H7 (cell line): ENCODE results near the gene DUSP12. TPM values are rescaled to one million over a fixed set of nuclear protein-coding genes. Genes with fewer than 3 reads are reported as not detected.

ENCODE experiments used
- DNase-seq: peaks from one replicate; pipeline ENCODE4 v3.0.0; 2012
- H3K27me3 ChIP-seq: 2 replicates; pipeline ENCODE4 v1.6.0; 2011; ENCODE audit warnings: mild to moderate bottlenecking, low read length; ENCODE audit not compliant: control insufficient read depth, insufficient read depth
- H3K36me3 ChIP-seq: replicated peaks from 2 replicates; pipeline ENCODE4 v1.5.1; 2011; ENCODE audit warnings: low read length; ENCODE audit not compliant: control insufficient read depth, insufficient read depth
- H3K4me3 ChIP-seq: 2 replicates; pipeline ENCODE4 v1.5.1; 2011; ENCODE audit warnings: low read depth, mild to moderate bottlenecking, control low read depth, low read length, moderate library complexity; ENCODE audit not compliant: insufficient read depth
- total RNA-seq: library from RNA; depleted of rRNA; stranded (reverse); fragments of >200 nt; shearing (Covaris generic); gene quantifications from 2 replicates; pipeline ENCODE4 v1.2.3, GENCODE V29; 2014; rRNA removed

DUSP12 gene
- total RNA-seq, 1 experiment from 2014 or later, result 38.1 TPM

- no peaks in the 10 kb centered on the region for H3K27me3 ChIP-seq
- DNase-seq, result no peak
- no peak overlapping the region for H3K4me3 ChIP-seq
- H3K36me3 ChIP-seq, result no peaks in the 10 kb centered on the region
Observed at GRCh38 chr1:161803181-161803580, 53.6 kb downstream of the DUSP12 start.

- no peaks in the 10 kb centered on the region for H3K36me3 ChIP-seq
- no peak for DNase-seq
- no peak overlapping the region for H3K4me3 ChIP-seq
- no peaks in the 10 kb centered on the region for H3K27me3 ChIP-seq
Observed at GRCh38 chr1:161805399-161806197, 56.0 kb downstream of the DUSP12 start.

Other genes starting within 250 kb of the DUSP12 start
- not detected in 2 replicates for gene FCGR2A, start 244.3 kb upstream of the DUSP12 start, total RNA-seq
- 0.04 TPM in 1 of 2 replicates, not detected in the other for gene HSPA6, start 225.2 kb upstream of the DUSP12 start, total RNA-seq
- not detected in 2 replicates for gene FCGR3A, start 200.0 kb upstream of the DUSP12 start, total RNA-seq
- gene FCGR3B, start 118.6 kb upstream of the DUSP12 start, total RNA-seq, result not detected in 2 replicates
- gene FCGR2B, start 86.6 kb upstream of the DUSP12 start, total RNA-seq, result not detected in 2 replicates
- not detected in 2 replicates for gene FCRLA, start 42.6 kb upstream of the DUSP12 start, total RNA-seq
- gene FCRLB, start 28.2 kb upstream of the DUSP12 start, total RNA-seq, result 0.55 and 0.74 TPM in 2 replicates
- gene ATF6, start 16.5 kb downstream of the DUSP12 start, total RNA-seq, result 13.4 and 17.8 TPM in 2 replicates